Left ventricle myocardium inferior (tissue), 1 donor: Measurements from ENCODE around the gene TRIM9. TPM values are rescaled to one million over a fixed set of nuclear protein-coding genes. Genes with fewer than 3 reads are reported as not detected.

Experiments used
- DNase-seq: peaks from one replicate; pipeline ENCODE4 v3.0.0-alpha.2; 2020
- H3K27ac ChIP-seq: fragments of 200-600 bp; replicated peaks from 2 replicates; pipeline ENCODE4 v1.8.0; 2021
- H3K27me3 ChIP-seq: fragments of 200-600 bp; 2 replicates; pipeline ENCODE4 v1.8.0; 2021; ENCODE audit warnings: low read depth
- H3K36me3 ChIP-seq: fragments of 200-600 bp; 2 replicates; pipeline ENCODE4 v1.8.0; 2021
- H3K4me1 ChIP-seq: fragments of 200-600 bp; 2 replicates; pipeline ENCODE4 v1.8.0; 2021
- H3K4me3 ChIP-seq: fragments of 200-600 bp; 2 replicates; pipeline ENCODE4 v1.8.0; 2021; ENCODE audit warnings: mild to moderate bottlenecking, moderate library complexity
- H3K9me3 ChIP-seq: fragments of 200-600 bp; replicated peaks from 2 replicates; pipeline ENCODE4 v1.8.0; 2021
- CTCF ChIP-seq: fragments of 200-600 bp; IDR thresholded peaks from 2 replicates; pipeline ENCODE4 v1.8.0; 2021; ENCODE audit warnings: antibody characterized with exemption, mild to moderate bottlenecking, borderline replicate concordance
- intact Hi-C: fragments of 100-400 bp; cut with micrococcal nuclease; formaldehyde crosslinking; loops from one replicate; pipeline ENCODE4 v1.11.0; 2022
- total RNA-seq: library from RNA; stranded (reverse); fragmentation: NEBNext Ultra II Directional; extraction: Animal tissue kit (Norgen Biotek cat#: 25700); gene quantifications from one replicate; pipeline ENCODE4 v1.2.1, GENCODE V29; 2021
- donor health status: DM: no; HTN: yes; CAD: no; lungs with severe emphysema.

Gene TRIM9
- total RNA-seq, 1 donor from 2014 or later: 0.27 TPM

- intact Hi-C loops: no loop called here
- DNase-seq: no peak
- Histone ChIP-seq H3K4me1 (no peaks in the 10 kb centered on the region), H3K27me3 (peaks cover 6% of the 10 kb centered on the region), H3K27ac (no peak overlapping the region), H3K36me3 (no peaks in the 10 kb centered on the region), H3K4me3 (no peak overlapping the region), H3K9me3 (no peaks in the 10 kb centered on the region)
- TF ChIP-seq CTCF: no peak
Measured at GRCh38 chr14:51118993-51119392, 24.1 kb upstream of the TRIM9 start.

- peaks cover 6% of the 10 kb centered on the region for H3K27me3 ChIP-seq
- DNase-seq: no peak
- H3K4me1 ChIP-seq: no peaks in the 10 kb centered on the region
- no peaks in the 10 kb centered on the region for H3K9me3 ChIP-seq
- no peak overlapping the region for H3K27ac ChIP-seq
- no peaks in the 10 kb centered on the region for H3K36me3 ChIP-seq
- TF ChIP-seq CTCF: no peak
- H3K4me3 ChIP-seq: no peak overlapping the region
- intact Hi-C loops: no loop called here
Measured at GRCh38 chr14:51117593-51117992, 22.7 kb upstream of the TRIM9 start.

- Histone ChIP-seq H3K27me3 (peaks cover 6% of the 10 kb centered on the region), H3K4me3 (no peak overlapping the region), H3K36me3 (no peaks in the 10 kb centered on the region), H3K9me3 (no peaks in the 10 kb centered on the region), H3K27ac (no peak overlapping the region), H3K4me1 (no peaks in the 10 kb centered on the region)
- intact Hi-C loops: no loop called here
- no peak for TF ChIP-seq CTCF
- no peak for DNase-seq
Measured at GRCh38 chr14:51116682-51117081, 21.8 kb upstream of the TRIM9 start.

- no peaks in the 10 kb centered on the region for H3K9me3 ChIP-seq
- intact Hi-C loops: no loop called here
- no peak for DNase-seq
Measured at GRCh38 chr14:51109651-51110050, 14.7 kb upstream of the TRIM9 start.

GRCh38 chr14:51107801-51108200, 12.9 kb upstream of the TRIM9 start:
- no peak for DNase-seq
- H3K36me3 ChIP-seq: no peaks in the 10 kb centered on the region
- H3K4me3 ChIP-seq: no peak overlapping the region
- intact Hi-C loops: no loop called here
- H3K4me1 ChIP-seq: no peaks in the 10 kb centered on the region
- H3K27me3 ChIP-seq: peaks cover 36% of the 10 kb centered on the region
- no peaks in the 10 kb centered on the region for H3K9me3 ChIP-seq
- no peak for TF ChIP-seq CTCF
- no peak overlapping the region for H3K27ac ChIP-seq

More at GRCh38 chr14:51109651-51110050, 14.7 kb upstream of the TRIM9 start:
- Histone ChIP-seq H3K36me3 (no peaks in the 10 kb centered on the region), H3K4me1 (no peaks in the 10 kb centered on the region), H3K4me3 (no peak overlapping the region), H3K27me3 (peaks cover 25% of the 10 kb centered on the region), H3K27ac (no peak overlapping the region)
- no peak for TF ChIP-seq CTCF

GRCh38 chr14:51104467-51104866, 9.6 kb upstream of the TRIM9 start:
- Histone ChIP-seq H3K4me3 (no peak overlapping the region), H3K27me3 (peaks cover 55% of the 10 kb centered on the region), H3K9me3 (no peaks in the 10 kb centered on the region), H3K27ac (no peak overlapping the region), H3K4me1 (no peaks in the 10 kb centered on the region), H3K36me3 (no peaks in the 10 kb centered on the region)
- DNase-seq: no peak
- intact Hi-C loops: no loop called here
- TF ChIP-seq CTCF: no peak
